ENCODE measurements around the gene UTP25. TPM values are rescaled to one million over a fixed set of nuclear protein-coding genes. Genes with fewer than 3 reads are reported as not detected.
A peak's percentile ranks its signal among the peaks of the same experiment; 100 is the strongest.

UTP25 gene
- total RNA-seq, 1 experiment from 2014 or later: 12.7 TPM

DNA sequence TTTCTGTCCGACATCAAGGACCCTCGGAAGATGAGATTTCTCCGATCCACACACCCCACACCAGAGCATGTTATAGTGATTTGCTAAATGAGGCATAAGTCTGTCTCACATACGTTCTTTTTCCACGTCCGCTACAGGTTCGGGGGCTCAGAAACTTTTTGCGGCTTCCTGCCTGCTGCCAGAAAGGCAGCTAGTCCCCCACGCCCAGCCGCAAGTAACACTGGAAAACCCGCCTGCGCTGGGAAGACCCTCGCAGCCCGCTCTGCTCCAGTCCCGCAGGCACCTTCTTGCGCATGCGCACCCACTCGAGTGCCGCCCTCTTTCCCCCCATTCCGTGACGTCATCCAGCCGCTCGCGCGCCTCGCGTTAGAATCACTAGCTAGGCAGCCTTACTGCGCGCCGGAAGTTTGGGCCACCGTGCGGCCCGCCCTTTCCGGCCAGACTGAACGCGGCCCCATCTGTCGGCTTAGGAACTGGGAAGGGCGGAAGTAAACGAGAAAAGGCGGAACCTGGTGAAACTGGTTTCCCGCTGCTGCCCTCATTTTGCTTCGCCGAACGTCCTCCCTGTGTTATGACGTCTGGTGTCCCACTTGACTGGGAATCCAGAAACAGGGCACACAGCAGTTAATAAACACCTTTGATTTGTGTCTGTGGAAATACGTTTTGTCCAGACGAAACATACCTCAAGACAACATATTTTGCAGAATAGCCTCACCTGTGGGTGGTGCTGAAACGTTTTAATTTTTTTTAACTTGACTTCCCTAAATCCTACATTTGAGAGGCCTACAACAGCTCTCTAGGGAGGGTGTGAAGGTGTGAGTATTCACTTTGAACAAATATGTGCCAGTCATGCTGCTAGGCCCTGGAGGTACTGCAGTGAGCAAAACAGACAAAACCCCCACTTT, 43.3 kb upstream of the UTP25 start, which contains the start of gene C1orf74 (continued):
- TF ChIP-seq, protein P1, sequence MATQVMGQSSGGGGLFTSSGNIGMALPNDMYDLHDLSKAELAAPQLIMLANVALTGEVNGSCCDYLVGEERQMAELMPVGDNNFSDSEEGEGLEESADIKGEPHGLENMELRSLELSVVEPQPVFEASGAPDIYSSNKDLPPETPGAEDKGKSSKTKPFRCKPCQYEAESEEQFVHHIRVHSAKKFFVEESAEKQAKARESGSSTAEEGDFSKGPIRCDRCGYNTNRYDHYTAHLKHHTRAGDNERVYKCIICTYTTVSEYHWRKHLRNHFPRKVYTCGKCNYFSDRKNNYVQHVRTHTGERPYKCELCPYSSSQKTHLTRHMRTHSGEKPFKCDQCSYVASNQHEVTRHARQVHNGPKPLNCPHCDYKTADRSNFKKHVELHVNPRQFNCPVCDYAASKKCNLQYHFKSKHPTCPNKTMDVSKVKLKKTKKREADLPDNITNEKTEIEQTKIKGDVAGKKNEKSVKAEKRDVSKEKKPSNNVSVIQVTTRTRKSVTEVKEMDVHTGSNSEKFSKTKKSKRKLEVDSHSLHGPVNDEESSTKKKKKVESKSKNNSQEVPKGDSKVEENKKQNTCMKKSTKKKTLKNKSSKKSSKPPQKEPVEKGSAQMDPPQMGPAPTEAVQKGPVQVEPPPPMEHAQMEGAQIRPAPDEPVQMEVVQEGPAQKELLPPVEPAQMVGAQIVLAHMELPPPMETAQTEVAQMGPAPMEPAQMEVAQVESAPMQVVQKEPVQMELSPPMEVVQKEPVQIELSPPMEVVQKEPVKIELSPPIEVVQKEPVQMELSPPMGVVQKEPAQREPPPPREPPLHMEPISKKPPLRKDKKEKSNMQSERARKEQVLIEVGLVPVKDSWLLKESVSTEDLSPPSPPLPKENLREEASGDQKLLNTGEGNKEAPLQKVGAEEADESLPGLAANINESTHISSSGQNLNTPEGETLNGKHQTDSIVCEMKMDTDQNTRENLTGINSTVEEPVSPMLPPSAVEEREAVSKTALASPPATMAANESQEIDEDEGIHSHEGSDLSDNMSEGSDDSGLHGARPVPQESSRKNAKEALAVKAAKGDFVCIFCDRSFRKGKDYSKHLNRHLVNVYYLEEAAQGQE (IDR thresholded peaks at IDR 0.05; ENCODE audit: low read depth): no peak
- TF ChIP-seq POLR2AphosphoS5 (IDR thresholded peaks at IDR 0.05; ENCODE audit: low read depth, low read length) (peak; percentile 98), SIN3A (IDR thresholded peaks at IDR 0.05; ENCODE audit: low read depth) (peak; percentile 86), POLR2A (IDR thresholded peaks at IDR 0.05; ENCODE audit: borderline replicate concordance, extremely low read depth, insufficient read depth, insufficient read length) (peak; percentile 82), ZFX (IDR thresholded peaks at IDR 0.05) (no peak), SRF (IDR thresholded peaks at IDR 0.05; ENCODE audit: low read depth) (peak; percentile 78), JUND (IDR thresholded peaks at IDR 0.05) (peak; percentile 58), ZNF274 (IDR thresholded peaks at IDR 0.05; ENCODE audit: low read depth, low read length) (no peak), YY1 (IDR thresholded peaks at IDR 0.05; ENCODE audit: extremely low read depth, insufficient replicate concordance, low read depth, low read length) (peak; percentile 47)
- TF ChIP-seq, protein P2, sequence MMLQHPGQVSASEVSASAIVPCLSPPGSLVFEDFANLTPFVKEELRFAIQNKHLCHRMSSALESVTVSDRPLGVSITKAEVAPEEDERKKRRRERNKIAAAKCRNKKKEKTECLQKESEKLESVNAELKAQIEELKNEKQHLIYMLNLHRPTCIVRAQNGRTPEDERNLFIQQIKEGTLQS (IDR thresholded peaks at IDR 0.05): no peak

DNA sequence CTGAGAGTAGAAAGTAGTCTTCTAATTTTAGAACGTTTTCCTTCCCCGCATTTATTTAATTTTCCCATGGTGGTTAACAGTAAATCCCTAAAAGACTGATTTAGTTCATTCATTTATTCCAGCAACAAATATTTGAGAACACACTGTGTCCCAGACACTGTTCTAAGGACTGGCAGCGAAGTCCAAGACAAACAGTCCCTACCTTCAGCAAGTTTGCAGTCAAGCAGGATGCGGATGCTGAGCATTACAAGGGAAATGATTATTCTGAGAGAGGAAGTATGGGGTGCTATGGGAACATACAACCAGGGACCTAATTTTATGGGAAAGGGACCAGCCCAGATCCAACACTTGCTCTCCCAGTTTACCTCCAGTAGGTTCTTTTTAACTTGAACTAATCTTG, 42.2 kb upstream of the UTP25 start:
- intact Hi-C loops (cut with micrococcal nuclease): no loop called here
- CTCF ChIA-PET: no interaction called here
- H2AFZ ChIP-seq (ENCODE audit: low read depth, low read length, poor library complexity, severe bottlenecking): no peak overlapping the region

More for the DNA sequence above, 42.2 kb upstream of the UTP25 start:
- DNase-seq (ENCODE audit: low read depth, low spot score): no peak
- ChIA-PET POLR2A (no interaction called here), RAD21 (ENCODE audit: low non-redundant PET in 1 of 2, low total read pairs in 2 of 2, uncharacterized antibody in 2 of 2, unreplicated experiment in 2 of 2) (no interaction called here)
- TF ChIP-seq YY1 (IDR thresholded peaks at IDR 0.05; ENCODE audit: extremely low read depth, insufficient replicate concordance, low read depth, low read length) (no peak), JUND (IDR thresholded peaks at IDR 0.05) (no peak), FOSL1 (IDR thresholded peaks at IDR 0.05; ENCODE audit: low read depth) (no peak), ZFX (IDR thresholded peaks at IDR 0.05) (no peak), ZNF274 (IDR thresholded peaks at IDR 0.05; ENCODE audit: low read depth, low read length) (no peak), SIN3A (IDR thresholded peaks at IDR 0.05; ENCODE audit: low read depth) (no peak), TCF7L2 (IDR thresholded peaks at IDR 0.05; ENCODE audit: borderline replicate concordance, extremely low read depth, insufficient read depth, insufficient read length) (no peak), SRF (IDR thresholded peaks at IDR 0.05; ENCODE audit: low read depth) (no peak)
- TF ChIP-seq, protein P3, sequence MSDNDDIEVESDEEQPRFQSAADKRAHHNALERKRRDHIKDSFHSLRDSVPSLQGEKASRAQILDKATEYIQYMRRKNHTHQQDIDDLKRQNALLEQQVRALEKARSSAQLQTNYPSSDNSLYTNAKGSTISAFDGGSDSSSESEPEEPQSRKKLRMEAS (IDR thresholded peaks at IDR 0.05): no peak
- peaks cover 8 to 9% of the 10 kb centered on the region in 2 experiments; a peak in 2 of 4 replicates for H3K36me3 ChIP-seq (ENCODE audit: control insufficient read depth in 1 of 2, insufficient read depth in 2 of 2, low read length in 2 of 2)
- H3K79me2 ChIP-seq (ENCODE audit: insufficient read depth, low read length): peaks cover 18% of the 10 kb centered on the region
- H3K27ac ChIP-seq (ENCODE audit: low read depth, low read length): peak overlapping the region; percentile 68; the same call in 1 of the 2 replicates
- H3K9me2 ChIP-seq (ENCODE audit: insufficient read depth): no peaks in the 10 kb centered on the region
- H3K9ac ChIP-seq (ENCODE audit: low read length): no peak overlapping the region
- no peaks in the 10 kb centered on the region for H3K9me3 ChIP-seq (ENCODE audit: control insufficient read depth in 1 of 2, insufficient read depth in 1 of 2, low read depth in 1 of 2, low read length in 2 of 2)
- no peak overlapping the region for H3K4me3 ChIP-seq (replicated peaks in 1 of 2; ENCODE audit: low read depth in 1 of 2, low read length in 2 of 2)
- H3K4me1 ChIP-seq (ENCODE audit: control insufficient read depth in 1 of 2, insufficient read depth in 2 of 2, low read length in 2 of 2): peaks cover 6 to 20% of the 10 kb centered on the region in 2 experiments
- no peak for ATAC-seq
- BruUV-seq (replicated peaks): no TSS peak
- H4K20me1 ChIP-seq (ENCODE audit: insufficient read depth): no peaks in the 10 kb centered on the region
- peak overlapping the region; percentile 93; the same call in 1 of the 2 replicates for H3K4me2 ChIP-seq (ENCODE audit: low read length)
- no peaks in the 10 kb centered on the region for H3K27me3 ChIP-seq (ENCODE audit: insufficient read depth, low read length)
